NB4 (cell line): Measurements from ENCODE around the gene SMC3.
A peak's percentile ranks its signal among the peaks of the same experiment; 100 is the strongest.

Experiments
- POLR2A ChIP-seq: IDR thresholded peaks from 2 replicates; pipeline ENCODE4 v1.6.1; 2011; ENCODE audit warnings: mild to moderate bottlenecking; ENCODE audit not compliant: insufficient read length; ENCODE audit errors: extremely low read depth
- TF ChIP-seq, protein P1 (sequence below): IDR thresholded peaks from one replicate; pipeline ENCODE4 v1.5.1; 2012; ENCODE audit warnings: low read depth, low read length

DNA sequence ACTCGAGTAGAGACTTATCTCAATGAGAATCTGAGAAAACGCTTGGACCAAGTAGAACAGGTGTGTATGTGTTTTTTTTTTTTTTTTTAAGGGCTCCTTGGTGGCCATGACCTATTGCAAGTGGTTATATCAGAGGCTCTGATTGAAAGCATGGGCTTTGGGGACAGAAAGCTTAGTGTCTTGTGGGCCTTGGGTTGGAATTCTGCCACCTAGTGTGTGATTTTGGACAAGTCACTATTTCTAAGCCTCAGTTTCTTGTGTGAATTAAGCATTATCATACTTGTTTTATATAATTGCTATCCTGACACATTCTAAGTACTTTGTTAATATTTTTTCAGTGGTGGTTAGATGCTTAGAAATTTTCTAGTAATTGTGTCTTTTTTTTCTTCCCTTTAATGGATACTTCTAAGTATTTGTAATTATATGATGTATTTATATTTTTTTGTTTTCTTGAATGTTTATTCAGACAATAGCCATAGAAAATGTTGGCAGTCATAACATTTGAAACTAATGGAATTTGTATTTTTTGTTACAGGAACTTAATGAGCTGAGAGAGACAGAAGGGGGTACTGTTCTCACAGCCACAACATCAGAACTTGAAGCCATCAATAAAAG lies 33.1 kb downstream of the SMC3 start:
- TF ChIP-seq, protein P1, sequence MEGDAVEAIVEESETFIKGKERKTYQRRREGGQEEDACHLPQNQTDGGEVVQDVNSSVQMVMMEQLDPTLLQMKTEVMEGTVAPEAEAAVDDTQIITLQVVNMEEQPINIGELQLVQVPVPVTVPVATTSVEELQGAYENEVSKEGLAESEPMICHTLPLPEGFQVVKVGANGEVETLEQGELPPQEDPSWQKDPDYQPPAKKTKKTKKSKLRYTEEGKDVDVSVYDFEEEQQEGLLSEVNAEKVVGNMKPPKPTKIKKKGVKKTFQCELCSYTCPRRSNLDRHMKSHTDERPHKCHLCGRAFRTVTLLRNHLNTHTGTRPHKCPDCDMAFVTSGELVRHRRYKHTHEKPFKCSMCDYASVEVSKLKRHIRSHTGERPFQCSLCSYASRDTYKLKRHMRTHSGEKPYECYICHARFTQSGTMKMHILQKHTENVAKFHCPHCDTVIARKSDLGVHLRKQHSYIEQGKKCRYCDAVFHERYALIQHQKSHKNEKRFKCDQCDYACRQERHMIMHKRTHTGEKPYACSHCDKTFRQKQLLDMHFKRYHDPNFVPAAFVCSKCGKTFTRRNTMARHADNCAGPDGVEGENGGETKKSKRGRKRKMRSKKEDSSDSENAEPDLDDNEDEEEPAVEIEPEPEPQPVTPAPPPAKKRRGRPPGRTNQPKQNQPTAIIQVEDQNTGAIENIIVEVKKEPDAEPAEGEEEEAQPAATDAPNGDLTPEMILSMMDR = peak; percentile 62
- TF ChIP-seq POLR2A = no peak
